HG02763 (cell line): ENCODE results near the gene SIGLEC6.

Source experiments
- ATAC-seq: cut with Tn5 transposase; IDR thresholded peaks from one replicate; pipeline ENCODE4 v1.9.1; 2021; ENCODE audit warnings: mild to moderate bottlenecking, moderate library complexity; ENCODE audit not compliant: unreplicated experiment

SIGLEC6 gene

DNA sequence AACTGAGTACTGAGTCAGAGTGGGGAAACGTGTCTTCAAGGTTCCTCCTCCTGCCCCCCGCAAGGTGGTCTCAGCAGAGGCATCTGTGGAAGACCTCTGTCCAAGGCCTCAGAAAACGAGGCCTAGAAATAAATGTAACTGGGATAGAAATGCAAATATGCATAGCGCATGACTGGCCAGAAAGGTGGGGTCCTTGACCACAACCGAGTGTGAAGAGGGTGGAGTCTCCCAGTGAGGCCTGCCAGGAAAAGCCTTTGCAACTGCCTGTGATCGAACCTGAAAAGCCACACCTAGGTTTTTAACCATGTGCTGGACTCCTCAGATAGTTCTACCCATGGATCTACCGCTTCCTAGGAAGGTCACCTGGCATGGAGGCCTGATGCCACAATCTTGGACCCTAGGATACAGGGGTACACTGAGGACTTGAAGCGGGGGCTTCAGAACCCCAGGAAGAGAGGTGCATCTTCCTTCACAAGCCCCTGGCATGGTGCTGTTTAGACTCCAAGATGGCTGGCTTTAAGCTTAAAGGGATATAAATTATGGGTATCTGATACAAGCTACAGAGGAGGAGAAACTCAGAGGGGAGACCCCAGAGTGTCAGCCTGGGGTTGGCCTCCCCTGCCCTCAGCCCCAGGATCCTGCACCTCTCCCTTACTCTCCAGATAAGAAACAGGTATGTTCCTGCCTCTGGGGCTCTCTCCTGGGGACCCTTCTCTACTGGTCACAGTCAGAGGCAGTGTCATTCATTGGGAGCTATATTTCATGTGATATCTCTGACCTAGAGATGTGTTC, 18.3 kb upstream of the SIGLEC6 start:
- no peak for ATAC-seq

DNA sequence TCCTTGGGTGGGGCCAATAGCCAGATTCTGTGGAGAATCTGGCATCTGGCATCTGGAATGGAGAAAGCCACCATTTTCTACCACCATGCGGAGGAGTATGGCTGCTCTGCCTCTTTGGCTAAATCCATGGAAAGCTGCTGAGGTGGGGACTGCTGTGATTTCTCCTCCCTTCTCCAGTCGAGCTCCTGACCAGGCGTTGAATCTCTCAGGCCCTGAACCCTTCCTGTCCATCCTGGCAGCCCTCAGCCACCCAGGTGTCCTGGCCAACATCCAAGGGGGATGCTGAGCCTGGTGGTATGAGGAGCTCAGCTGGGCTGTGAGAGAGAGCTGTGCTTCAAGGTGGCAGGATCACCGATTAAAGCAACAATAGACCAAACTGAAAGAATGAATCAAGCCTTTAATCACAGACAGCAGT, 17.4 kb upstream of the SIGLEC6 start:
- ATAC-seq: no peak

DNA sequence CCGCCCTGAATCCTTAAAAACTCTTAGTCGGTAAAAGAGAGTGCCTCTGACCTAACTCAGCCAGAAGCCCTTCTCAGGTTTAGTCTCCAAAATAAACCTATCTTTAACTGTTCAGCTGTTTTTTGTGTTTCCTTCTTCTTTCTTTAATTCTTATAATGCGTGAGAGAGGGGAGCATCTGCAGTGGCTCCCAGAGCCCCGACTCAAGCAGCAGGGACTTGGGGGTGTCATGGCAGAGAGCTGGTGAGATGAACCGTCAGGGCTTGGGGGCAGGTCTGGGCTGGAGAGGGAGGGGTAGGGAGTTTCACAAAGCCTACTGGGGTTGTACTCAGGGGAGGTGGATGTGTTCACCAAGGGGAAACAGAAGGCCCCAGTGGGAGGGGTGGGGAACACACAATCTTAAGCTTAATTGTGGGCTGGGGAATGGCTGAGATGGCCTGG, 16.8 kb upstream of the SIGLEC6 start:
- ATAC-seq: no peak

DNA sequence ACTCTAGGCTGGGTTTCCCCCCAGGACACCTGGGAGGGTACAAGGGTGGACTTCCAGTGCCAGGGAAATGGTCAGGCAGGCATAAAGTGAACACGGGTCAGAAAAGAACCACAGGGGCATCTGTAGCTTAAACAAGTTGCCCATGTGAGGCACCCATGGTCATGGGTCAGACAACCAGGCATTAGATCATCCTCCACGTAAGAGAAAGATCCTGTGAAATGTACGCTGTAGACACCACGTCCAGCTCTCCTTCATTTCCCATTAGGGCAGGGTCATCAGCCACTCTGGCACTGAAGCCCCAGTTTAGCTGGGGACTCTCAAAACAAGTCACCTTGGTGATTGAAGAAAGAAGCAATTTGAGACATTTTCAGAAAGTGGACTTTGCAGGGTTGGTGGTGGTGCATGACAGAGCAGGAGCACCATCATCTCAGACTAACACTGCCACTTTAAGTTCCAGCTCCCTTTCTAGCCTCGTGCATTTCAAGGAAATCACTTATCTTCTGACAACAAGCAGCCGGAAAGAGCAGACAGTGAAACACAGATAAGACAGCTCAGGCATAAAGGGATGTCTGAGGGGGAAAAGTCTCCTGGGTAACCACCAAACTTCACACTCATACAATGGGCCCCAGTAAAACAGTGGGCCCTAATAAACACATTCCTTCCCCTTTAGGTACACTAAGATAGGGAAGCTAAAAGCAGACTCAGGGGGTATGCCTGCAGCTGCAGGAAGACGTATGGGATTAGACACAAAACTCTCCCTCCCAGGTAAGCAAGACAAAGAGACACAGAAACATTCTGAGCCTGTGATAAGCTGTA, 16.1 kb upstream of the SIGLEC6 start:
- ATAC-seq: no peak

DNA sequence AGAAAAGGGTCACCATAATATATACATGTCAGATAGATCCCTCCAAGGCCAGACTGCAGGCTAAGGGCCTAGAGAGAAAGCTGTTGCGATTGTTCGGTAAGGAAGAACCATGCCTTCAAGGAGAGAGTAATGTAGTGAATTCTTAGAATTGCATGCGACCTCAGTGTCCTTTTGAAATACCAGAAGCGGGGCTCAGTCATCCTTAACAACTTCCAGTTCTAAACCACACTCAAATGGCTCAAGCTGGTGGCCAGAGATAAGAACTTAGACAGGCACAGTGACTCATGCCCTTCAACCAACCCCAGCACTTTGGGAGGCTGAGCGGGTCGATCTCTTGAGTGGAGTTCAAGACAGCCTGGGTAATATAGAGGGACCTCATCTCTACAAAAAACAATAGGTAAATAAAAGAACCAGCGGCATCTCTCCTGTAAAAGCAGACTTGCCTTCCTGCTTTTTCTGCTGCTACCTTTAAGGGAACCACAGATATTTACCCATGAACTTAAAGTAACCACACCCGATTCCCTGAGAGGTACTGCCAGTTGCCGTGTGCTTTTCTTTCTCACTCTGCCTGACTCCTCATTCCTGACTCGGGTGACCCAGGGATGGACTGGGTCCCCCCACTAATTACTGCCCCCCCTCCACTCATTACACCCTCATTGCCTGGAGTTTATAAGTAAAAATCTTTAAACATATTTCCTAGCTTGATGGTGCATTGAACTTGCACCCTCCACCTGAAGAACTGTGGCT, 15.4 kb upstream of the SIGLEC6 start:
- no peak for ATAC-seq

DNA sequence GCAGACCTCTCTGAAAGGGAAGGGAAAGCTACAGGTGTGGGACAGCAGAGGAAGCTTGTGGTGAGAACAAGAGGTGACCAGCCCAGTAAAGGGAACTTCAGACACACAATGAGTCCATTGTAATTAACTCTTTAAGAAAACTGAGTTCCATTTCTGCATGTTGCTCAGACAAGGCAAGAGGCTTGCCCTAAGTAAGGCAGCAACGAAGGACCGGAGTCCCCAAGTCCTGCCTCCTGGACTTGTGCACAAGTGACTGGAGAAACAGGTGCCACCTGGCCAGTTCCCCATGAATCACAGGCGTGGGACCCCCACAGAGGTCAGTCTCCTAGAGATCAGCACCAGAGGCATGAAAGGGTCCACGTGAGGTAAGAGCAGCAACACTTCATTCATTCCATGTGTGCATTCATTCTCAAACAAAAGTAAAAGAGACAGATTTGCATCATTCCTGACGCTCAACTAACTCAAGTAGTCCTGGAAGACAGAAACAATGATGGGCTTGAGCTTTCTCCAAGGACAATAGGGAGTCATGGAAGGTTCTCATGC, 14.7 kb upstream of the SIGLEC6 start:
- no peak for ATAC-seq

DNA sequence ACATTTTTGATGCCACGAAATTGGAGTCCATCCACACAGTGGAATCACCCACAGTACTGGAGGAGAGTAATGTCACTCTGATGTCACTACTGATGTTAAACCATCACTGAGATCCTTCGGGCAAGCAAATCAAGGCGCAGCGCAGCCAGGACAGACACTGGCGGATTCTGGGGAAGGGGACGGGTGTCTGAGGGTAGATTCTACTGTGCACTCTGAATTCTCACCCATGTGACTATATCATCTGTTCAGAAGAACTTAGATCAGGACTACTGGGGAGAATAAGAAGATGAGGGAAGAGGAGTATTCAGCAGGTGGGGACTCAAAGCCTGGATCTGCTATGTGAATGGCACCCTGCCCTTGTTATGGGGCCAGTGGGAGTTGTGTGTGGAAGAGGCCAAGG, 12.6 kb upstream of the SIGLEC6 start:
- ATAC-seq: no peak

DNA sequence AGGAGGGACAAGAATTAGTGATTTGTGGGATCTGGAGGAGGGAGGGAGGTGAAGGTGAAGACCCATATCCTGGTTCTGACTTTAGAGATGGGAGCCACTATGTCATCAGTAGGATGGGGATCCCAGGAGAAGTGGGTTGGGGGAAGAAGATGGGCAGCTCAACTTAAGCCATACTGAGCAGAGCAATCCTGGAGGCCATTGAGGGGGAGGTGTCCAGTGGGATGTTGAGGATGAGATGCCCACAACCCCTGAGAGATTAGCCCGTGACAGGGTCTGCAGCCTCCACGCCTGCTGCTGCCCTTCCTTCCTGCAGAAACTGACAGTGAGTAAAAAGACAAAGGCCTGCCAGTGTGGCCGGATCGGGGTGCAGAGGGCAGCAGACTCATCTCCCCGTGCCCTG, 11.2 kb upstream of the SIGLEC6 start:
- no peak for ATAC-seq

DNA sequence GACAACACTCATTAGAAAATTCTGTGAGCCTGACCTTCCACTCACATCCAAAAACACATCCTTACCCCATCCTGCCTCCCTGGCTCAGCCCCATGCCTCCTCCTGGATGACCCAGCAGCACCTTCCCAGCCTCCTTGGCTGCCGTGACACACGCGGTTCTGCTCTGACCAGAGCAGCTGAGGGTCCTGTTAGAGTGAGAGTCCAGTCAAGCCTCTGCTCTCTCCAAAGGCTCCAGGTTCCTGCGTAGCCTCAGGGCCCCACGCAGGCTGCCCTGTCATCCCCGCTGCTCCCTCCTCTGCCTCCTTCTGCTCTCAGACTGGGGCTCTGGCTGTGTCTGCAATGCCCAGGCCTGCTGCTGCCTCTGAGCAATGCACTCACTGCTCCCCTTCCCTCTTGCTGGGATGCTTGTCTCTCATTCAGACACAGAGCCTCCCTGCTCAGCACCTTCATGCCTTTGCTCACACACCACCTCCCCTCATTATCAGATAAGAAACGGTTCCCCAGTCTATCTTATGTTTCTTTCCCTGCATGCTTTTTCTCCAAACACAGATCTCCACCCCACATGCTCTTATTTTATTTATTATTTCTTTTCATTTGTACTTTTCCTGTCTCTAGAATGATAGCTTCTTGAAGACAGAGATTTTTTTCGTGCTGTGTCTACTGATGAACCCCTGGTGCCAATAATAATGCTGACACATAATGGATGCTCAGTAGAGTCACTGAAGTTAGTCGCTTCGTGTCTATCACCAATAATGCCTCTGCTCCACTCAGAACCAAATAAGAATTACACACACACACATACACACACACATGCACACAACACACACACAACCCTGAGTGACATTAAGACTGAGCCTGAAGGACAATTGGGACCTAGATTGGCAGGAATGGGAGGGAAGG, 10.2 kb upstream of the SIGLEC6 start:
- ATAC-seq: no peak

DNA sequence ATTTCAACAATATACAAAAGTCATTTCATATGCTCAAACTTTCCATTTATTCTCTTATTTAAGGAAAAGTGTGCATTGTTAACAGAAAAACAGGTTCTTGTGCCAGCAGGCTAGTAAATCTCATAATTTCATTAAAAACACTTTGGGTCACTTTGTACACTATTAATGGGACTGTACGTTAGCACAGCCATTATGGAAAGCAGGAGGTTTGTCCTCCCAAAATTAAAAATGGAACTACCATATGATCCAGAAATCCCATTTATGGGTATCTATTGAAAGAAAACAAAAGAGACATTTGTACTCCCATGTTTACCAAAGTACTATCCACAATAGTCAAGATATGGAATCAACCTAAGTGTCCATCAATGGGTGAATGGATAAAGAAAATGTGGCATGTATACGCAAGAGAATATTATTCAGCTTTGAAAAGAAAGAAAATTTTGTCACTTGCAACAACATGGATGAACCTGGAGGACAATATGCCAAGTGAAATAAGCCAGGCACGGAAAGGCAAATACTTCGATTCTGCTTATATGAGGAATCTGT, 8.4 kb upstream of the SIGLEC6 start:
- ATAC-seq: no peak

DNA sequence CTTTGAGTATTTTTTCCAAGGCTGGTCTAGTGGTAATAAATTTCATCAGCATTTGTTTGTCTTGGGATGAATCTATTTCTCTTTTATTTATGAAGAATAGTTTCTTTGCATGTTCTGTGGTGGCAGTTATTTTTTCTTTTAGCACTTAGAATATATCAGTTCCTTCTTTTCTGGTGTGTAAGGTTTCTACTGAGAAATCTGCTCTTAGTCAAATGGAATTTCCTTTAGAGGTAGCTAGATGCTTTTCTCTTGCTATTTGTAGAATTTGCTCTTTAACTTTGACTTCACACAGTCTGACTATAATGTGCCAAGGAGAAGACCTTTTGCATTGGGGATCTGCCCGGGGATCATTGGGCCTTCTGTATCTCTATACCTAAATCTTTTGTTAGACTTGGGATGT, 4.1 kb upstream of the SIGLEC6 start:
- no peak for ATAC-seq

DNA sequence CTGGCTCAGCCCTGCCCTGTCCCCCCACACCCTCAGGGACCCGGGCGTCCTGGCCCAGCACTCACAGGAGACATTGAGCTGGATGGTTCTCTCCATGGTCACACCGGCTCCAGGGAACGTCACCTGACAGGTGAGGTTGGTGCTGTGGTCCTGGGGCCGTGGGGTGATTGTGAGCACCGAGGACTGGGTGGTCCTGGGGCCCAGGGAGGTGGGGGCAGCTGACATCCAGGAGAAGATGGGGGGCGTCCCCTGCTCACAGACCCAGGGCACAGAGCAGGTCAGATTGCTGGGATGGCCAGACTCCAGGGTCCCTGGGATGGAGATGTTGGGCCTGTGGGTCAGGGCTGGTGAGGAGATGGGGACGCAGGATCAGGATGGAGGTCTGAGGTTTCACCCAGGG, 854 bp downstream of the SIGLEC6 start:
- no peak for ATAC-seq

DNA sequence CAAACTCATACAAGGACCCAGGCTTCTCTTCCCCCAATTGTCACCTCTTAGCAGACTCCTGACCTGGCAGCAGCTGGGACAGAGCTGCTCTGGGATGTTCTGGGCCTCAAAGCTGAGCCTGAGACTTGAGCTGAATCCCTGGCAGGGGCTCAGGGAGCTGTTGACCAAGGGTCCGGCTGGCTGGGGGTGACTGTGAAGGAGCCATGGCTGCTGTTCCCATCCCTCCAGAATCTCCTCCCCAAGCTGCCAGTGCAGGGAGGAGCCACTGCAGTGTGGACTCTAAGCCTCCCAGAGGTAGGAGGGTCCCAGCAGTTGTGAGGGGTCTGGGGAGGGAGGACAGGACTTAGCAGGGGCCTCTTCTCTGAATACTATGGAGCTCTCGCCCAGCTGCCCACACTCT, 2.2 kb downstream of the SIGLEC6 start:
- no peak for ATAC-seq

DNA sequence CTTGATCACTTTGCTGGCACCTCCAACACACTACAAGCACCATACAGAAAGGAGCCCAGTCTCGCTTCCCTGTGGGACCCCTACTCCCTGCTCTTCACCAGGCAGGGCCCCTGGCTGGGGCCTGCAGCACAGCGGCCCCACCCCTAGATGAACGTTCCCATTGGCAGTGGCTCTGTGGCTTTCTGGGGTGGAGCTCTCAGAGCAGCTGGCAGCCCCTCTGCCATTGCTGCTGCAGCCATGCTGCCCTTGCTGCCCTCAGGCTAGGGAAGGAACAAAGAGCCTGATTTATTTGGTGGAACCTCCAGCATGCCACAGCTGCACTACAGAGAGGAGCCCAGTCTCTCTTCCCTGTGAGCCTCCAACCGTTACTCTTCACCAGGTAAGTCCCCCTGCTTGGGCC, 5.8 kb downstream of the SIGLEC6 start:
- ATAC-seq: no peak

DNA sequence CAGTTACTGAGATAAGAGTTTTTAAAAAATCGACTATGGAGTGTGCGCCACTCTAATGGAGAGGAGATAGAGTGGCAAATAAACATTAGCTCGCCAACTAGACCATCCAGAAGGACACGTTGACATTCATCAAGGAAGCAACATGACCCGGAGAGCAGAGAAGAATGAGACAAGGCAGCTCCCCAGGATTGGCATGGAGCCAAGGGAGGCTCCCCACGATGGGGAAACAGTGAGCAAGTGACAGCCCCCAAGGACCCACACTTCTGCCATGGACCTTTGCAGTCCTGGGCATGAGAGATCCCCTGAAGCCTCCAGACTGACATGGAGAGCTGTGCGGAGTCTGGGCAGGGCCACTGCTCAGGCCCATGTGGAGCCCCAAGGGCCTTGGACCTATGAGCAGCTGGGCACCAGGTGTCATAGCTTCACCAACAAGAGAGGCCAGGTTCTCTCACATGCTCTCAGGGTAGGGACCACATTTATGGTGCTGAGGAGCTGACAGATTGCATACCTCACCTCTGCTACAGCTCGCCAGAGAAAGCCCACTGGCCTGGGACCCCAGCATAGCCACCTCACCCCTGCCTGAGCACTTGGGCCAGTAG, 6.7 kb downstream of the SIGLEC6 start:
- ATAC-seq: no peak

DNA sequence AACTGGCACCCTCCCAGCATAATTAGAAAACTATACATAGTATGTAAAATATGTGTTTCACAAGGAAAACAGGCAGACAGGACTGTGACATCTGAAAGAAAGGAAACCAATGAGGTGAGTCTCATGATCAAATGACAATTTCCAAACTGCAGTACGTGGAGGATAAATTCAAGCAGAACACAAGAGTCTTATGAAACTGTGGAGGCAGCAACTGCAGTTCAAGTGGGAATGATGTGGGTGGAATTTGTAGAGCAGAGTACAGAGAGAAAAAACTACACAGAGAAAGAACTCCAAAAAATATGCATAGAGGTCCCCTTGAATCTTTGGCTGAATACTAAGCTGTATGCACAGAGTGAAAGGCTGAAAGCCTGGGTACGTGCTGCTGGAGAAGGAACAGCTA, 9.7 kb downstream of the SIGLEC6 start:
- no peak for ATAC-seq

DNA sequence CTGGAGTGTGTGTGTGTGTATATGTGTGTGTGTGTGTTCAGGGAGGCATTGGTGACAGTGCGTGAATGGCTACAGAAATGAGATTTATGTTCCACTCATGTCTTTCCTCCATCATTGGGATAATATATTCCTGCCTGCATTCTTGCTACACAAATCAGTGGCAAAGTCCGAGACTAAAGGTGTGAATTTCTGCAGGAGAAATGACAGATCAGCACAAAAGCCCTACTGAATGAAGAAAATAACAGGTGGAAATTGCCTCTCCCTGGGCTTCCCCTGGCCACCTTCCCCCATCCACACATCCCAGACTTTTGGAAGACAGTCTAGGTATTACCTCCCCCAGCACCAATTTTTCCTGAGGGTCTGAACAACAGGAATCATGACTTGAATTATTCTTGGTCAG, 10.1 kb downstream of the SIGLEC6 start:
- no peak for ATAC-seq

DNA sequence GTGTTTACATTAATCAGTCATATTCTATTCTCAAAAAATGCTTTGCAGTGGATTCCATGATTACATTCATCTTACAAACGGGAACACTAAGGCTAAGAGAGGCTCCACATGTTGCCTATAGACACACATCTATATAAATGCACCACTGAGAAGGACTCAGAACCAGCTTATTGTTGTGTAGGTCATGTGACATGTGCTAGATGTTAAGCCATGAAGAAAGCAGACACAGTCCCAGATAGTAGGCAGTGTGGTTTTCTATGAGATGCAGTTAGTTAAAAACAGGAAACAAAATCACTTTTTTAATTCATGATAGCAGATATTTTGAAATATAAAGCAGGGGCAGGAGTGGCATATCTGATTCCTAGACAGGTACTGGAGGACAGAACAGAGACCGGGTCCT, 10.7 kb downstream of the SIGLEC6 start:
- no peak for ATAC-seq

DNA sequence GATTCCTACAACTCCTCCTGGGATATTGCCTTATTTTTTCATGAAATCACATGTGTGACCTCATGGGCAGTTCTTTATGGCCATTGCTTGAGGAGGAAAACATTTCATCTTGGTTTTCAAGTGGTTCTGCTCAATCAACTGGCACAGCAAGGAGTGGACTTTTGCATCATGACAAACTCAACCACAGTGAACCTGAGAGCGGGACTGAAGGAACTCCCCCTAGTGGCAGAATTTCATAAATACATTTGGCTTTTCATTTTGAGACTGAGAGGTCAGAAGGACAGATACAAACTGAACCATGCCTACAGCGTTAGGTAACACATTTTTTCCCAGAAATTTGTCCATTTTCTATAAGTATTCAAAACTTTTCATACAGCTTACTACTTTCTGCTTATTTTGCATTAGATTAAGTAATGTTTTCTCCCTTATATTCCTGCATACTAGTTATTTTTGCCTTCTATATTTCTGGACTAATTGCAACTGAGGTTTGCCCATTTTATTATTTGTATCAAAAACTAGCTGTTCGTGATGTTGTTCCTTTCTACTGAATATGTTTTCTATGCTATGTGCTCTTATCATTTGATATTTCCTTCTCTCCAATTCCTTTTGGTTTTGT, 16.5 kb downstream of the SIGLEC6 start:
- no peak for ATAC-seq
